Measurements from ENCODE around the gene ARG2.

GRCh38 chr14:67607646-67608045 lies 12.1 kb upstream of the ARG2 start:
- no peak for TF ChIP-seq BRCA1 (IDR thresholded peaks at IDR 0.05; ENCODE audit: low read depth, low read length)
- no peak for TF ChIP-seq TCF7 (IDR thresholded peaks at IDR 0.05; ENCODE audit: borderline replicate concordance)
- no peak for TF ChIP-seq IRF3 (IDR thresholded peaks at IDR 0.05)
- no peak for TF ChIP-seq SMARCA5 (IDR thresholded peaks at IDR 0.05)
- TF ChIP-seq, protein P1, sequence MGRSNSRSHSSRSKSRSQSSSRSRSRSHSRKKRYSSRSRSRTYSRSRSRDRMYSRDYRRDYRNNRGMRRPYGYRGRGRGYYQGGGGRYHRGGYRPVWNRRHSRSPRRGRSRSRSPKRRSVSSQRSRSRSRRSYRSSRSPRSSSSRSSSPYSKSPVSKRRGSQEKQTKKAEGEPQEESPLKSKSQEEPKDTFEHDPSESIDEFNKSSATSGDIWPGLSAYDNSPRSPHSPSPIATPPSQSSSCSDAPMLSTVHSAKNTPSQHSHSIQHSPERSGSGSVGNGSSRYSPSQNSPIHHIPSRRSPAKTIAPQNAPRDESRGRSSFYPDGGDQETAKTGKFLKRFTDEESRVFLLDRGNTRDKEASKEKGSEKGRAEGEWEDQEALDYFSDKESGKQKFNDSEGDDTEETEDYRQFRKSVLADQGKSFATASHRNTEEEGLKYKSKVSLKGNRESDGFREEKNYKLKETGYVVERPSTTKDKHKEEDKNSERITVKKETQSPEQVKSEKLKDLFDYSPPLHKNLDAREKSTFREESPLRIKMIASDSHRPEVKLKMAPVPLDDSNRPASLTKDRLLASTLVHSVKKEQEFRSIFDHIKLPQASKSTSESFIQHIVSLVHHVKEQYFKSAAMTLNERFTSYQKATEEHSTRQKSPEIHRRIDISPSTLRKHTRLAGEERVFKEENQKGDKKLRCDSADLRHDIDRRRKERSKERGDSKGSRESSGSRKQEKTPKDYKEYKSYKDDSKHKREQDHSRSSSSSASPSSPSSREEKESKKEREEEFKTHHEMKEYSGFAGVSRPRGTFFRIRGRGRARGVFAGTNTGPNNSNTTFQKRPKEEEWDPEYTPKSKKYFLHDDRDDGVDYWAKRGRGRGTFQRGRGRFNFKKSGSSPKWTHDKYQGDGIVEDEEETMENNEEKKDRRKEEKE (IDR thresholded peaks at IDR 0.05), result no peak
- TF ChIP-seq TARDBP (IDR thresholded peaks at IDR 0.05; ENCODE audit: borderline replicate concordance), result no peak
- no peak for TF ChIP-seq ZNF622 (IDR thresholded peaks at IDR 0.05)
- no peak for TF ChIP-seq MTA3 (IDR thresholded peaks at IDR 0.05; ENCODE audit: borderline replicate concordance, low read length)
- no peak for TF ChIP-seq MAX (IDR thresholded peaks at IDR 0.05; ENCODE audit: low read depth, low read length)
- TF ChIP-seq CTCF (IDR thresholded peaks at IDR 0.05 in 2 of 3, conservative IDR thresholded peaks at IDR 0.05 in 1 of 3; ENCODE audit: control insufficient read depth in 2 of 3, extremely low read depth in 1 of 3, insufficient read depth in 1 of 3, low read depth in 3 of 3, low read length in 3 of 3), result no peak
- TF ChIP-seq CHD4 (IDR thresholded peaks at IDR 0.05), result no peak
- TF ChIP-seq ATF2 (IDR thresholded peaks at IDR 0.05; ENCODE audit: low read length), result no peak
- TF ChIP-seq POLR2A (IDR thresholded peaks at IDR 0.05; ENCODE audit: low read depth, low read length), result no peak
- no peak for TF ChIP-seq RELA (IDR thresholded peaks at IDR 0.05; ENCODE audit: borderline replicate concordance, partially characterized antibody)
